Stimulated activated CD8-positive, alpha-beta memory T cell treated with anti-CD3 and anti-CD28 coated beads, Interleukin-12 subunit alpha, Interleukin-12 subunit beta, amount 100 ng/mL, for 24 hours (primary cell): ENCODE data around the gene MCCC1.
"Not testable (repeated sequence)": the region's sequence is repeated elsewhere in the genome, so short reads cannot be mapped to it uniquely, and the experiment has no call there.

ENCODE experiments used
- DNase-seq: peaks from one replicate; pipeline ENCODE4 v3.0.0-alpha.2; 2020; ENCODE audit errors: extremely low read depth

Gene MCCC1

GRCh38 chr3:183099026-183099837 is at the start of gene MCCC1:
MCCC1 (minus strand) TSS chr3:183099496; CDS start chr3:183099440, 56 bp downstream.
- peak; percentile 95 for DNase-seq

GRCh38 chr3:183148056-183148455 is 48.8 kb upstream of the MCCC1 start:
- no peak for DNase-seq

- DNase-seq = no peak
Measured at GRCh38 chr3:183144363-183144762, 45.1 kb upstream of the MCCC1 start.

- DNase-seq = no peak
Measured at GRCh38 chr3:183142199-183142598, 42.9 kb upstream of the MCCC1 start.

GRCh38 chr3:183134844-183135243 is 35.5 kb upstream of the MCCC1 start:
- no peak for DNase-seq

GRCh38 chr3:183132409-183132808 is 33.1 kb upstream of the MCCC1 start:
- DNase-seq = no peak

GRCh38 chr3:183131735-183132134 is 32.4 kb upstream of the MCCC1 start:
- no peak for DNase-seq

- DNase-seq = no peak
Measured at GRCh38 chr3:183131186-183131725, 32.0 kb upstream of the MCCC1 start.

GRCh38 chr3:183129243-183129642 is 29.9 kb upstream of the MCCC1 start:
- DNase-seq = no peak

GRCh38 chr3:183128709-183129108 is 29.4 kb upstream of the MCCC1 start:
- no peak for DNase-seq

- no peak for DNase-seq
Measured at GRCh38 chr3:183123891-183124290, 24.6 kb upstream of the MCCC1 start.

GRCh38 chr3:183122257-183122932 is 23.1 kb upstream of the MCCC1 start:
- DNase-seq = no peak

- no peak for DNase-seq
Measured at GRCh38 chr3:183120538-183121215, 21.4 kb upstream of the MCCC1 start.

- DNase-seq = no peak
Measured at GRCh38 chr3:183117056-183117455, 17.8 kb upstream of the MCCC1 start.

- peak; percentile 25 for DNase-seq
Measured at GRCh38 chr3:183116025-183116614, 16.8 kb upstream of the MCCC1 start.

- DNase-seq = no peak
Measured at GRCh38 chr3:183114384-183115178, 15.3 kb upstream of the MCCC1 start.

- not testable (repeated sequence) for DNase-seq
Measured at GRCh38 chr3:183109847-183110246, 10.6 kb upstream of the MCCC1 start.

GRCh38 chr3:183108470-183108869 is 9.2 kb upstream of the MCCC1 start:
- DNase-seq = no peak

GRCh38 chr3:183108001-183108449 is 8.7 kb upstream of the MCCC1 start:
- no peak for DNase-seq

GRCh38 chr3:183107372-183107771 is 8.1 kb upstream of the MCCC1 start:
- DNase-seq = not testable (repeated sequence)

GRCh38 chr3:183106635-183107034 is 7.3 kb upstream of the MCCC1 start:
- no peak for DNase-seq
